PC-3 (cell line): Measurements from ENCODE around the gene FLNC. TPM values are rescaled to one million over a fixed set of nuclear protein-coding genes. Genes with fewer than 3 reads are reported as not detected.

Experiments used
- ATAC-seq: fragments of 200-7000 bp; cut with Tn5 transposase; 2 replicates; pipeline ENCODE4 v1.9.1; 2020; ENCODE audit warnings: mild to moderate bottlenecking, moderate library complexity
- BruUV-seq: library from RNA; stranded (reverse); fragments of 400-500 nt; replicated peaks from 2 replicates; lab custom pipeline; 2021; lab: Mats Ljungman, UMichigan
- CTCF ChIA-PET: fragments of 300-600 bp; sonication (Branson Sonifier 250); formaldehyde crosslinking; loops from one replicate; lab custom pipeline; 2022; ENCODE audit warnings: antibody characterized with exemption; lab: Charles Lee
- POLR2A ChIA-PET: fragments of 300-600 bp; sonication (Branson Sonifier 250); formaldehyde crosslinking; loops from one replicate; lab custom pipeline; 2022; ENCODE audit warnings: antibody characterized with exemption; ENCODE audit not compliant: unreplicated experiment; lab: Charles Lee
- DNase-seq: peaks from one replicate; pipeline ENCODE4 v3.0.0-alpha.2; 2015
- H2AFZ ChIP-seq: fragments of 300-600 bp; sonication (generic); 2 replicates; pipeline ENCODE4 v1.6.0; 2016; ENCODE audit warnings: antibody characterized with exemption, low read length
- H3F3A ChIP-seq: fragments of 300-600 bp; sonication (generic); one replicate; pipeline ENCODE4 v1.6.0; 2017; ENCODE audit warnings: antibody characterized with exemption, low read length, control low read depth, mild to moderate bottlenecking; ENCODE audit not compliant: unreplicated experiment
- H3K27ac ChIP-seq: fragments of 300-600 bp; sonication (generic); 2 replicates; pipeline ENCODE4 v1.5.1; 2016; ENCODE audit warnings: mild to moderate bottlenecking, low read length
- H3K27me3 ChIP-seq: fragments of 300-600 bp; sonication (generic); 2 replicates; pipeline ENCODE4 v1.6.1; 2016; ENCODE audit warnings: low read length, mixed read lengths
- H3K36me3 ChIP-seq: fragments of 300-600 bp; sonication (generic); 2 replicates; pipeline ENCODE4 v1.6.1; 2016; ENCODE audit warnings: low read depth, mixed run types, low read length, mixed read lengths
- H3K4me1 ChIP-seq: fragments of 300-600 bp; sonication (generic); 2 replicates; pipeline ENCODE4 v1.5.1; 2016; ENCODE audit warnings: low read length; ENCODE audit not compliant: insufficient read depth
- H3K4me2 ChIP-seq: fragments of 300-600 bp; sonication (generic); 2 replicates; pipeline ENCODE4 v1.6.0; 2016; ENCODE audit warnings: low read length
- H3K4me3 ChIP-seq: fragments of 300-600 bp; sonication (generic); 2 replicates; pipeline ENCODE4 v1.5.1; 2016; ENCODE audit warnings: mild to moderate bottlenecking, low read length, mixed read lengths
- H3K79me2 ChIP-seq: fragments of 300-600 bp; sonication (generic); 2 replicates; pipeline ENCODE4 v1.6.1; 2017; ENCODE audit warnings: low read length, mixed read lengths
- H3K9ac ChIP-seq: fragments of 300-600 bp; sonication (generic); 2 replicates; pipeline ENCODE4 v1.6.0; 2016; ENCODE audit warnings: mild to moderate bottlenecking, low read length
- H3K9me2 ChIP-seq: fragments of 300-600 bp; sonication (generic); replicated peaks from 2 replicates; pipeline ENCODE4 v1.6.1; 2016; ENCODE audit warnings: mixed run types, low read length, mixed read lengths
- H3K9me3 ChIP-seq: fragments of 300-600 bp; sonication (generic); 2 replicates; pipeline ENCODE4 v1.6.1; 2016; ENCODE audit warnings: low read length, mixed read lengths
- H4K20me1 ChIP-seq: fragments of 300-600 bp; sonication (generic); 2 replicates; pipeline ENCODE4 v1.6.1; 2016; ENCODE audit warnings: low read length, mixed read lengths
- EZH2 ChIP-seq: fragments of 300-600 bp; sonication (generic); IDR thresholded peaks from one replicate; pipeline ENCODE4 v1.6.1; 2017; ENCODE audit warnings: antibody characterized with exemption, mild to moderate bottlenecking, low read length; ENCODE audit not compliant: unreplicated experiment
- EZH2phosphoT487 ChIP-seq: fragments of 300-600 bp; sonication (generic); IDR thresholded peaks from 2 replicates; pipeline ENCODE4 v1.6.1; 2018; ENCODE audit warnings: mild to moderate bottlenecking, antibody characterized with exemption, low read length, borderline replicate concordance
- intact Hi-C: fragments of 100-400 bp; cut with micrococcal nuclease; formaldehyde crosslinking; loops from 2 replicates; pipeline ENCODE4 v1.9.0; 2023
- total RNA-seq: library from RNA; depleted of rRNA; stranded (reverse); fragments of >200 nt; gene quantifications from 2 replicates; pipeline ENCODE4 v1.2.3, GENCODE V29; 2014
- TF ChIP-seq, protein P1 (sequence below): fragments of 300-600 bp; sonication (generic); conservative IDR thresholded peaks from 2 replicates; pipeline ENCODE4 v1.5.1; 2017; ENCODE audit warnings: antibody characterized with exemption, low read depth, mild to moderate bottlenecking, low read length

Gene FLNC
- total RNA-seq, 1 experiment from 2014 or later, result 88.7 TPM

DNA sequence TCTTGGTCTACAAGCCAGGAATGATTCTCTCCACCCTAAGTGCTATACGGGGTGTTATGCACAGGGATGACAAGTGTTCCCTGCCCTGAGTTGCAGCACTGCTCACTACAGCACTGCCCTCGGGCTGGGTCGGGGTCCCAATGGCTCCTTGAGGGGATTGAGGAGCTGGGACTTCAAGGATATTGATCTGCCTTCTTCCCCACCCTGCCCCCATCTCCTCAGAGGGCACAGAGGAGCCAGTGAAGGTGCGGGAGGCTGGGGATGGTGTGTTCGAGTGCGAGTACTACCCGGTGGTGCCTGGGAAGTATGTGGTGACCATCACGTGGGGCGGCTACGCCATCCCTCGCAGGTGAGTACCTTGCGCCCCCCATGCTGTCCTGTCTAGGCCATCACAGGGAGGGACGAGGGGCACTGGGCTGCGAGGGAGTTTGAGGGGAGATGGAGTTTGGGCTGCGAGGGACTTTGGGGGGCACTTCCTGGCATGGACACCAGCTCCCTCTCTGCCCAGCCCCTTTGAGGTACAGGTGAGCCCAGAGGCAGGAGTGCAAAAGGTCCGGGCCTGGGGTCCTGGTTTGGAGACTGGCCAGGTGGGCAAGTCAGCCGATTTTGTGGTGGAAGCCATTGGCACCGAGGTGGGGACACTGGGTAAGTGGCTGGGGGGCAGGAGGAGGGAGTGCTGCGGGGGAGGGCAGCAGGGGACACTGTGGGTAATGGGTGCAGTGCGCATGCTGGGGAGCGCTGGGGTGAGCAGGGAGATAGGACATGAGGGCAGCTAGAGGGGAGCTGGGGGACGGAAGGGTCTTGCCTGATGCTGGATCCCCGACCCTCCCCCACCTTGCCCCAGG, 10.3 kb downstream of the FLNC start:
- H4K20me1 ChIP-seq, result no peaks in the 10 kb centered on the region
- ATAC-seq (no peak), DNase-seq (no peak)
- H3K27ac ChIP-seq, result no peak overlapping the region
- no peak overlapping the region for H3K9ac ChIP-seq
- H3K27me3 ChIP-seq, result no peaks in the 10 kb centered on the region
- H3K9me2 ChIP-seq, result no peaks in the 10 kb centered on the region
- H3K36me3 ChIP-seq, result peaks cover 26% of the 10 kb centered on the region
- BruUV-seq, result no TSS peak
- ChIA-PET POLR2A (no interaction called here), CTCF (interaction anchor here (1.0 kb wide), 1 partner anchor 46 kb away, joined by 3 read pairs; no protein-coding TSS in a partner anchor)
- intact Hi-C loops, result no loop called here
- H3K9me3 ChIP-seq, result no peaks in the 10 kb centered on the region
- H3K4me3 ChIP-seq, result no peak overlapping the region
- no peaks in the 10 kb centered on the region for H3K79me2 ChIP-seq
- no peaks in the 10 kb centered on the region for H3F3A ChIP-seq
- no peak overlapping the region for H2AFZ ChIP-seq
- H3K4me1 ChIP-seq, result no peaks in the 10 kb centered on the region
- no peak overlapping the region for H3K4me2 ChIP-seq
- TF ChIP-seq, protein P1, sequence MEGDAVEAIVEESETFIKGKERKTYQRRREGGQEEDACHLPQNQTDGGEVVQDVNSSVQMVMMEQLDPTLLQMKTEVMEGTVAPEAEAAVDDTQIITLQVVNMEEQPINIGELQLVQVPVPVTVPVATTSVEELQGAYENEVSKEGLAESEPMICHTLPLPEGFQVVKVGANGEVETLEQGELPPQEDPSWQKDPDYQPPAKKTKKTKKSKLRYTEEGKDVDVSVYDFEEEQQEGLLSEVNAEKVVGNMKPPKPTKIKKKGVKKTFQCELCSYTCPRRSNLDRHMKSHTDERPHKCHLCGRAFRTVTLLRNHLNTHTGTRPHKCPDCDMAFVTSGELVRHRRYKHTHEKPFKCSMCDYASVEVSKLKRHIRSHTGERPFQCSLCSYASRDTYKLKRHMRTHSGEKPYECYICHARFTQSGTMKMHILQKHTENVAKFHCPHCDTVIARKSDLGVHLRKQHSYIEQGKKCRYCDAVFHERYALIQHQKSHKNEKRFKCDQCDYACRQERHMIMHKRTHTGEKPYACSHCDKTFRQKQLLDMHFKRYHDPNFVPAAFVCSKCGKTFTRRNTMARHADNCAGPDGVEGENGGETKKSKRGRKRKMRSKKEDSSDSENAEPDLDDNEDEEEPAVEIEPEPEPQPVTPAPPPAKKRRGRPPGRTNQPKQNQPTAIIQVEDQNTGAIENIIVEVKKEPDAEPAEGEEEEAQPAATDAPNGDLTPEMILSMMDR, result no peak
- TF ChIP-seq EZH2phosphoT487, result no peak
- TF ChIP-seq EZH2, result no peak

DNA sequence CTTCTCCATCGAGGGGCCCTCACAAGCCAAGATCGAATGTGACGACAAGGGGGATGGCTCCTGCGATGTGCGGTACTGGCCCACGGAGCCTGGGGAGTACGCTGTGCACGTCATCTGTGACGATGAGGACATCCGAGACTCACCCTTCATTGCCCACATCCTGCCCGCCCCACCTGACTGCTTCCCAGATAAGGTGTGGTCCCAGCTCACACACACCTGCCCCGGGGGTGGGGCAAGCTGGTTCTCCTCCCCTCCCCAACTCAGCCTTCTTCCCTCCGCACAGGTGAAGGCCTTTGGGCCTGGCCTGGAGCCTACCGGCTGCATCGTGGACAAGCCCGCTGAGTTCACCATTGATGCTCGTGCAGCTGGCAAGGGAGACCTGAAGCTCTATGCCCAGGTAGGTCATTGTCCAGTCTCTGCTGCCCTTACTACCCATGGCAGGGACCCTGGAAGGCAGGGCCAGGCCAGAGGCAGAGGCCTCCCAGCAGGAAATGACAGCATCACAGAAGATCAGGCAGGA, 11.0 kb downstream of the FLNC start:
- Histone ChIP-seq H3K4me3 (no peak overlapping the region), H3K9me2 (no peaks in the 10 kb centered on the region), H3K9ac (no peak overlapping the region), H4K20me1 (no peaks in the 10 kb centered on the region), H3K9me3 (no peaks in the 10 kb centered on the region), H3K4me1 (no peaks in the 10 kb centered on the region), H3K4me2 (no peak overlapping the region), H3K36me3 (peaks cover 23% of the 10 kb centered on the region), H3K27ac (no peak overlapping the region), H2AFZ (no peak overlapping the region), H3K27me3 (no peaks in the 10 kb centered on the region), H3K79me2 (no peaks in the 10 kb centered on the region), H3F3A (no peaks in the 10 kb centered on the region)
- intact Hi-C loops, result no loop called here
- ATAC-seq, result no peak
- BruUV-seq, result no TSS peak
- TF ChIP-seq EZH2phosphoT487 (no peak), EZH2 (no peak)
- TF ChIP-seq, protein P1, result no peak
- POLR2A ChIA-PET, result no interaction called here
- DNase-seq, result no peak
- CTCF ChIA-PET, result interaction anchor here (1.0 to 1.2 kb wide), 2 partner anchors 14 to 47 kb away, joined by 3 to 5 read pairs; no protein-coding TSS in a partner anchor
